Spleen (tissue), 7 donors: ENCODE data around the gene KDM2A.

Experiments
- POLR2A ChIP-seq, 3 donors: fragments of 450-650 bp; IDR thresholded peaks; one replicate each; pipeline ENCODE4 v1.5.1; 2017; ENCODE audit warnings: antibody characterized with exemption in 3 of 3, mild to moderate bottlenecking in 1 of 3
- POLR2AphosphoS5 ChIP-seq, 3 donors: sonication (generic); formaldehyde crosslinking; IDR thresholded peaks; one replicate each; pipeline ENCODE4 v1.5.1; 2017; ENCODE audit warnings: antibody characterized with exemption in 3 of 3
- TF ChIP-seq, protein P1 (sequence below), 11 experiments: fragments of 200-600 bp in 7 of 11; fragments of 450-650 bp in 4 of 11; sonication (generic) in 4 of 11; IDR thresholded peaks in 8 of 11; conservative IDR thresholded peaks in 3 of 11; 1 replicate in 7 of 11; 2 replicates in 4 of 11; pipeline versions ENCODE4 v1.4.0 to v1.8.0; 2016 to 2021; ENCODE audit warnings: antibody characterized with exemption in 11 of 11, inconsistent platforms in 4 of 11, mild to moderate bottlenecking in 1 of 11
- donor health status: DM: no; HTN: no; CAD: no; lungs with moderate emphysema.
- donor health status: DM: no; HTN: no; CAD: no.
- donor health status: DM: no; HTN: no; CAD: no.

- TF ChIP-seq POLR2A (IDR thresholded peaks at IDR 0.05) (peak in 1 of 3 donors; percentile 2), POLR2AphosphoS5 (IDR thresholded peaks at IDR 0.05) (peak in 2 of 3 donors; percentile 5 to 74)
- TF ChIP-seq, protein P1, sequence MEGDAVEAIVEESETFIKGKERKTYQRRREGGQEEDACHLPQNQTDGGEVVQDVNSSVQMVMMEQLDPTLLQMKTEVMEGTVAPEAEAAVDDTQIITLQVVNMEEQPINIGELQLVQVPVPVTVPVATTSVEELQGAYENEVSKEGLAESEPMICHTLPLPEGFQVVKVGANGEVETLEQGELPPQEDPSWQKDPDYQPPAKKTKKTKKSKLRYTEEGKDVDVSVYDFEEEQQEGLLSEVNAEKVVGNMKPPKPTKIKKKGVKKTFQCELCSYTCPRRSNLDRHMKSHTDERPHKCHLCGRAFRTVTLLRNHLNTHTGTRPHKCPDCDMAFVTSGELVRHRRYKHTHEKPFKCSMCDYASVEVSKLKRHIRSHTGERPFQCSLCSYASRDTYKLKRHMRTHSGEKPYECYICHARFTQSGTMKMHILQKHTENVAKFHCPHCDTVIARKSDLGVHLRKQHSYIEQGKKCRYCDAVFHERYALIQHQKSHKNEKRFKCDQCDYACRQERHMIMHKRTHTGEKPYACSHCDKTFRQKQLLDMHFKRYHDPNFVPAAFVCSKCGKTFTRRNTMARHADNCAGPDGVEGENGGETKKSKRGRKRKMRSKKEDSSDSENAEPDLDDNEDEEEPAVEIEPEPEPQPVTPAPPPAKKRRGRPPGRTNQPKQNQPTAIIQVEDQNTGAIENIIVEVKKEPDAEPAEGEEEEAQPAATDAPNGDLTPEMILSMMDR (IDR thresholded peaks at IDR 0.05 in 8 of 11, conservative IDR thresholded peaks at IDR 0.05 in 3 of 11): no peak
Observed at GRCh38 chr11:67287355-67288197, 168.5 kb downstream of the KDM2A start.
